Panc1 (cell line): ENCODE measurements around the gene TMEM132E. TPM values are rescaled to one million over a fixed set of nuclear protein-coding genes. Genes with fewer than 3 reads are reported as not detected.

Experiments used
- ATAC-seq: fragments of 200-7000 bp; cut with Tn5 transposase; 2 replicates; pipeline ENCODE4 v1.9.1; 2020; ENCODE audit warnings: mild to moderate bottlenecking, moderate library complexity
- BruUV-seq: library from RNA; stranded (reverse); fragments of 400-500 nt; replicated peaks from 2 replicates; lab custom pipeline; 2021; lab: Mats Ljungman, UMichigan
- CTCF ChIA-PET: fragments of 300-600 bp; sonication (Branson Sonifier 250); formaldehyde crosslinking; loops from one replicate; lab custom pipeline; 2022; ENCODE audit warnings: antibody characterized with exemption; lab: Charles Lee
- POLR2A ChIA-PET: fragments of 300-600 bp; sonication (Branson Sonifier 250); formaldehyde crosslinking; loops from one replicate; lab custom pipeline; 2022; ENCODE audit warnings: antibody characterized with exemption; lab: Charles Lee
- DNase-seq: peaks from one replicate; pipeline ENCODE4 v3.0.0-alpha.2; 2010; ENCODE audit warnings: low read depth, low spot score
- H3K27ac ChIP-seq: 2 replicates; pipeline ENCODE4 v1.5.1; 2011; ENCODE audit warnings: mild to moderate bottlenecking, low read length, inconsistent platforms
- H3K27me3 ChIP-seq: fragments of 200-500 bp; sonication (Bioruptor generic); 2 replicates; pipeline ENCODE4 v1.6.0; 2014; ENCODE audit warnings: low read length, inconsistent platforms; ENCODE audit not compliant: control insufficient read depth, insufficient read depth
- H3K36me3 ChIP-seq: fragments of 200-500 bp; sonication (Bioruptor generic); 2 replicates; pipeline ENCODE4 v1.5.1; 2014; ENCODE audit warnings: inconsistent platforms, mild to moderate bottlenecking, low read length, moderate library complexity; ENCODE audit not compliant: control insufficient read depth, insufficient read depth
- H3K4me1 ChIP-seq: 2 replicates; pipeline ENCODE4 v1.5.1; 2011; ENCODE audit warnings: inconsistent platforms, mild to moderate bottlenecking, low read length, moderate library complexity; ENCODE audit not compliant: control insufficient read depth, insufficient read depth
- H3K4me3 ChIP-seq, 2 experiments: 2 replicates each; pipeline ENCODE4 v1.5.1; 2011 to 2012; ENCODE audit warnings: low read depth in 2 of 2, low read length in 2 of 2, mild to moderate bottlenecking in 2 of 2, inconsistent platforms in 1 of 2, moderate library complexity in 1 of 2
- H3K9me3 ChIP-seq: fragments of 200-500 bp; sonication (Bioruptor generic); 2 replicates; pipeline ENCODE4 v1.5.1; 2014; ENCODE audit warnings: low read depth, mild to moderate bottlenecking, inconsistent platforms, low read length, moderate library complexity; ENCODE audit not compliant: control insufficient read depth, insufficient read depth
- POLR2AphosphoS5 ChIP-seq: IDR thresholded peaks from 2 replicates; pipeline ENCODE4 v1.6.1; 2012; ENCODE audit warnings: mild to moderate bottlenecking, low read depth, low read length, moderate library complexity
- SIN3A ChIP-seq: IDR thresholded peaks from 2 replicates; pipeline ENCODE4 v1.6.1; 2012; ENCODE audit warnings: low read depth, mild to moderate bottlenecking, low read length, moderate library complexity, borderline replicate concordance; ENCODE audit not compliant: insufficient read depth
- TCF7L2 ChIP-seq: IDR thresholded peaks from 2 replicates; pipeline ENCODE4 v1.6.1; 2011; ENCODE audit warnings: mild to moderate bottlenecking, low read depth, low read length, inconsistent platforms
- in situ Hi-C: cut with HindIII; loops from 2 replicates; pipeline ENCODE4 v1.10.0; 2016; ENCODE audit warnings: low sequenced_read_pairs, low pct_unique_long_range_greater_than_20kb
- intact Hi-C: fragments of 100-400 bp; cut with micrococcal nuclease; formaldehyde crosslinking; loops from one replicate; pipeline ENCODE4 v1.10.0; 2022; ENCODE audit not compliant: unreplicated experiment
- total RNA-seq: library from RNA; stranded (reverse); gene quantifications from one replicate; pipeline ENCODE4 v1.2.1, GENCODE V29; 2021; ENCODE audit not compliant: unreplicated experiment
- TF ChIP-seq, protein P1 (sequence below): fragments of 450-650 bp; IDR thresholded peaks from 2 replicates; pipeline ENCODE4 v1.5.1; 2017; ENCODE audit warnings: mild to moderate bottlenecking
- TF ChIP-seq, protein P2 (sequence below), 2 experiments: IDR thresholded peaks; 2 replicates each; pipeline ENCODE4 v1.6.1; 2011 to 2012; ENCODE audit warnings: low read depth in 2 of 2, control low read depth in 1 of 2, low read length in 1 of 2, mild to moderate bottlenecking in 1 of 2, moderate library complexity in 1 of 2; ENCODE audit not compliant: insufficient read depth in 1 of 2

The TMEM132E gene
- total RNA-seq, 1 experiment from 2014 or later: not detected

DNA sequence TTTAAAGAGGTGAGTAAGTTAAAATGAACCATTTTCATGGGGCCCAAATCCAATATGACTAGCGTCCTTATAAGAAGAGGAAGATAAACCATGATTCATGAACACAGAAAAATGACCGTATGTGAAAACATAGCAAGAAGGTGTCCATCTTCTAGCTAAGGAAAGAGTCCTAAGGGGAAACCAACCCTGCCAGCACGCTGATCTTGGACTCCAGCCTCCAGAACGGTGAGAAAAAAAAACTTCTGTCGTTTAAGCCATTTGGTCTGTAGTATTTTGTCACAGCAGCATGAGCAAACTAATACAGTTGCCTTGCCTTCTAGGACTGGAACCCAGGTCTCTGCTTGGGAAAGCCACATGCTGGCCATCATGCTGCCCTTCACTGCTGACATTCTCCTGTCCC, 4.2 kb upstream of the TMEM132E start:
- intact Hi-C loops: no loop called here
- Histone ChIP-seq H3K4me3 (no peak overlapping the region), H3K27ac (no peak overlapping the region), H3K36me3 (no peaks in the 10 kb centered on the region), H3K27me3 (peaks cover 15% of the 10 kb centered on the region; the same call in 1 of the 2 replicates), H3K9me3 (no peaks in the 10 kb centered on the region), H3K4me1 (peaks cover 2% of the 10 kb centered on the region; the same call in 1 of the 2 replicates)
- ChIA-PET POLR2A (interaction anchor here (0.6 kb wide), 2 partner anchors 53 to 74 kb away, joined by 3 to 5 read pairs; no protein-coding TSS in a partner anchor), CTCF (no interaction called here)
- no peak for ATAC-seq
- in situ Hi-C loops: no loop called here
- TF ChIP-seq, protein P1, sequence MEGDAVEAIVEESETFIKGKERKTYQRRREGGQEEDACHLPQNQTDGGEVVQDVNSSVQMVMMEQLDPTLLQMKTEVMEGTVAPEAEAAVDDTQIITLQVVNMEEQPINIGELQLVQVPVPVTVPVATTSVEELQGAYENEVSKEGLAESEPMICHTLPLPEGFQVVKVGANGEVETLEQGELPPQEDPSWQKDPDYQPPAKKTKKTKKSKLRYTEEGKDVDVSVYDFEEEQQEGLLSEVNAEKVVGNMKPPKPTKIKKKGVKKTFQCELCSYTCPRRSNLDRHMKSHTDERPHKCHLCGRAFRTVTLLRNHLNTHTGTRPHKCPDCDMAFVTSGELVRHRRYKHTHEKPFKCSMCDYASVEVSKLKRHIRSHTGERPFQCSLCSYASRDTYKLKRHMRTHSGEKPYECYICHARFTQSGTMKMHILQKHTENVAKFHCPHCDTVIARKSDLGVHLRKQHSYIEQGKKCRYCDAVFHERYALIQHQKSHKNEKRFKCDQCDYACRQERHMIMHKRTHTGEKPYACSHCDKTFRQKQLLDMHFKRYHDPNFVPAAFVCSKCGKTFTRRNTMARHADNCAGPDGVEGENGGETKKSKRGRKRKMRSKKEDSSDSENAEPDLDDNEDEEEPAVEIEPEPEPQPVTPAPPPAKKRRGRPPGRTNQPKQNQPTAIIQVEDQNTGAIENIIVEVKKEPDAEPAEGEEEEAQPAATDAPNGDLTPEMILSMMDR: no peak
- TF ChIP-seq TCF7L2: no peak
- TF ChIP-seq, protein P2, sequence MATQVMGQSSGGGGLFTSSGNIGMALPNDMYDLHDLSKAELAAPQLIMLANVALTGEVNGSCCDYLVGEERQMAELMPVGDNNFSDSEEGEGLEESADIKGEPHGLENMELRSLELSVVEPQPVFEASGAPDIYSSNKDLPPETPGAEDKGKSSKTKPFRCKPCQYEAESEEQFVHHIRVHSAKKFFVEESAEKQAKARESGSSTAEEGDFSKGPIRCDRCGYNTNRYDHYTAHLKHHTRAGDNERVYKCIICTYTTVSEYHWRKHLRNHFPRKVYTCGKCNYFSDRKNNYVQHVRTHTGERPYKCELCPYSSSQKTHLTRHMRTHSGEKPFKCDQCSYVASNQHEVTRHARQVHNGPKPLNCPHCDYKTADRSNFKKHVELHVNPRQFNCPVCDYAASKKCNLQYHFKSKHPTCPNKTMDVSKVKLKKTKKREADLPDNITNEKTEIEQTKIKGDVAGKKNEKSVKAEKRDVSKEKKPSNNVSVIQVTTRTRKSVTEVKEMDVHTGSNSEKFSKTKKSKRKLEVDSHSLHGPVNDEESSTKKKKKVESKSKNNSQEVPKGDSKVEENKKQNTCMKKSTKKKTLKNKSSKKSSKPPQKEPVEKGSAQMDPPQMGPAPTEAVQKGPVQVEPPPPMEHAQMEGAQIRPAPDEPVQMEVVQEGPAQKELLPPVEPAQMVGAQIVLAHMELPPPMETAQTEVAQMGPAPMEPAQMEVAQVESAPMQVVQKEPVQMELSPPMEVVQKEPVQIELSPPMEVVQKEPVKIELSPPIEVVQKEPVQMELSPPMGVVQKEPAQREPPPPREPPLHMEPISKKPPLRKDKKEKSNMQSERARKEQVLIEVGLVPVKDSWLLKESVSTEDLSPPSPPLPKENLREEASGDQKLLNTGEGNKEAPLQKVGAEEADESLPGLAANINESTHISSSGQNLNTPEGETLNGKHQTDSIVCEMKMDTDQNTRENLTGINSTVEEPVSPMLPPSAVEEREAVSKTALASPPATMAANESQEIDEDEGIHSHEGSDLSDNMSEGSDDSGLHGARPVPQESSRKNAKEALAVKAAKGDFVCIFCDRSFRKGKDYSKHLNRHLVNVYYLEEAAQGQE (IDR thresholded peaks at IDR 0.05; ENCODE audit: insufficient read depth in 1 of 2, low read depth in 2 of 2, low read length in 1 of 2): no peak
- no peak for TF ChIP-seq SIN3A
- no peak for TF ChIP-seq POLR2AphosphoS5
- no peak for DNase-seq
- BruUV-seq: no TSS peak

DNA sequence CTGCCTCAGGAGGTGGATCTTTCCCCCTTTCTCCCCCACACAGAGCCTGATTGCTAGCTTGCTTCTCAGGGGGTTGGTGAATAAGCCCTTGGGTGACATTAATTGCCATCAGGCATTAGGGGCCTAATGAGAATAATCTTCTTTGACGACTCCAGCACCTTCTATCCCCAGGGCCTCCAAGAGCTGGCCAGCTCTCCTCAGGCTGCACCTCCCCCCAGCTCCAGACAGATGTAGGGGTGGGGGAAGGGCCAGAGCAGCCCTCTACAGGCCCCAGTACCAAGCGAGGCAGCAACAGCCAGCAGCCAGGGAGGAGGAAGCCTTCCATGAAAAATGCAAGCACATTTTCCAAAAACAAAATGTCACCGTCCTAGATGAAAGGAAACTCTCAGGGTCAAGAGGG, 1.4 kb upstream of the TMEM132E start:
- Histone ChIP-seq H3K27ac (no peak overlapping the region), H3K9me3 (no peaks in the 10 kb centered on the region), H3K36me3 (no peaks in the 10 kb centered on the region), H3K4me1 (peaks cover 10% of the 10 kb centered on the region), H3K4me3 (no peak overlapping the region), H3K27me3 (peaks cover 24% of the 10 kb centered on the region; the same call in 1 of the 2 replicates)
- BruUV-seq: no TSS peak
- intact Hi-C loops (no loop called here), in situ Hi-C loops (no loop called here)
- ChIA-PET CTCF (no interaction called here), POLR2A (no interaction called here)
- TF ChIP-seq POLR2AphosphoS5 (no peak), SIN3A (no peak), TCF7L2 (no peak)
- TF ChIP-seq, protein P1: no peak
- TF ChIP-seq, protein P2 (IDR thresholded peaks at IDR 0.05; ENCODE audit: insufficient read depth in 1 of 2, low read depth in 2 of 2, low read length in 1 of 2): no peak
- ATAC-seq (no peak), DNase-seq (no peak)
